CD14-positive monocyte (primary cell): ENCODE measurements around the gene CPNE2. TPM values are rescaled to one million over a fixed set of nuclear protein-coding genes. Genes with fewer than 3 reads are reported as not detected.

Experiments
- DNase-seq, 3 donors: peaks; one replicate each; pipeline ENCODE4 v3.0.0-alpha.2; 2011 to 2022
- H2AFZ ChIP-seq: 2 replicates; pipeline ENCODE4 v1.6.0; 2012; ENCODE audit warnings: mild to moderate bottlenecking, low read depth, low read length, inconsistent platforms; ENCODE audit not compliant: insufficient read depth, poor library complexity, severe bottlenecking
- H3K27ac ChIP-seq, 2 donors: 1 replicate in 1 of 2; 2 replicates in 1 of 2; pipeline ENCODE4 v1.5.1; 2012 to 2013; ENCODE audit warnings: low read length in 2 of 2, control low read depth in 1 of 2, inconsistent platforms in 1 of 2, low read depth in 1 of 2, mild to moderate bottlenecking in 1 of 2
- H3K27me3 ChIP-seq, 2 donors: one replicate each; pipeline versions ENCODE4 v1.6.0 to v1.6.1; 2011 to 2013; ENCODE audit warnings: low read length in 2 of 2; ENCODE audit not compliant: control insufficient read depth in 2 of 2, insufficient read depth in 2 of 2
- H3K36me3 ChIP-seq, 2 donors: replicated peaks in 1 of 2; 1 replicate in 1 of 2; 2 replicates in 1 of 2; pipeline versions ENCODE4 v1.5.1 to v1.6.1; 2012 to 2013; ENCODE audit warnings: low read length in 2 of 2, control low read depth in 1 of 2, inconsistent platforms in 1 of 2, mild to moderate bottlenecking in 1 of 2; ENCODE audit not compliant: insufficient read depth in 2 of 2, control insufficient read depth in 1 of 2
- H3K4me1 ChIP-seq, 2 donors: 1 replicate in 1 of 2; 2 replicates in 1 of 2; pipeline versions ENCODE4 v1.5.1 to v1.6.1; 2012 to 2013; ENCODE audit warnings: low read length in 2 of 2, control low read depth in 1 of 2, inconsistent platforms in 1 of 2, mild to moderate bottlenecking in 1 of 2, moderate library complexity in 1 of 2; ENCODE audit not compliant: insufficient read depth in 2 of 2, control insufficient read depth in 1 of 2
- H3K4me2 ChIP-seq: replicated peaks from 2 replicates; pipeline ENCODE3; 2012; ENCODE audit warnings: low read length, moderate library complexity, mild to moderate bottlenecking; ENCODE audit not compliant: poor library complexity, severe bottlenecking; ENCODE audit errors: extremely low read depth
- H3K4me3 ChIP-seq, 3 experiments: fragments of 200-600 bp in 1 of 3; sonication (generic) in 1 of 3; replicated peaks in 1 of 3; 1 replicate in 2 of 3; 2 replicates in 1 of 3; pipeline ENCODE4 v1.5.1; 2011 to 2013; ENCODE audit warnings: low read length in 3 of 3, mild to moderate bottlenecking in 3 of 3, control low read depth in 2 of 3, low read depth in 2 of 3, inconsistent platforms in 1 of 3, moderate library complexity in 1 of 3
- H3K79me2 ChIP-seq: 2 replicates; pipeline ENCODE4 v1.6.0; 2012; ENCODE audit warnings: mild to moderate bottlenecking, control low read depth, inconsistent platforms, low read length, moderate library complexity; ENCODE audit not compliant: insufficient read depth
- H3K9ac ChIP-seq: 2 replicates; pipeline ENCODE4 v1.6.0; 2017; ENCODE audit warnings: low read length, mild to moderate bottlenecking; ENCODE audit not compliant: insufficient read depth, poor library complexity, severe bottlenecking
- H3K9me3 ChIP-seq, 2 donors: replicated peaks in 1 of 2; 1 replicate in 1 of 2; 2 replicates in 1 of 2; pipeline versions ENCODE4 v1.5.1 to v1.6.1; 2012 to 2013; ENCODE audit warnings: low read length in 2 of 2, control low read depth in 1 of 2; ENCODE audit not compliant: control insufficient read depth in 1 of 2, insufficient read depth in 1 of 2
- H4K20me1 ChIP-seq: 2 replicates; pipeline ENCODE4 v1.6.0; 2012; ENCODE audit warnings: mild to moderate bottlenecking, low read length, control low read depth, moderate library complexity; ENCODE audit not compliant: insufficient read depth
- H3K27ac Mint-ChIP-seq, 7 donors: one replicate each; pipeline ENCODE4 v1.8.0; 2020; ENCODE audit warnings: mild to moderate bottlenecking in 7 of 7, mixed read lengths in 7 of 7, moderate library complexity in 6 of 7, inconsistent platforms in 2 of 7
- H3K27me3 Mint-ChIP-seq, 3 donors: one replicate each; pipeline ENCODE4 v1.8.0; 2021 to 2022; ENCODE audit warnings: low read depth in 3 of 3, mild to moderate bottlenecking in 3 of 3, mixed read lengths in 3 of 3, moderate library complexity in 3 of 3, inconsistent platforms in 1 of 3
- H3K36me3 Mint-ChIP-seq, 2 donors: one replicate each; pipeline ENCODE4 v1.8.0; 2020; ENCODE audit warnings: mixed read lengths in 2 of 2, inconsistent platforms in 1 of 2, mild to moderate bottlenecking in 1 of 2
- H3K4me1 Mint-ChIP-seq: one replicate; pipeline ENCODE4 v1.8.0; 2020; ENCODE audit warnings: mild to moderate bottlenecking, mixed read lengths
- H3K4me3 Mint-ChIP-seq, 2 donors: one replicate each; pipeline ENCODE4 v1.8.0; 2020; ENCODE audit warnings: mild to moderate bottlenecking in 2 of 2, mixed read lengths in 2 of 2, moderate library complexity in 1 of 2
- H3K9me3 Mint-ChIP-seq, 7 donors: one replicate each; pipeline ENCODE4 v1.8.0; 2020 to 2022; ENCODE audit warnings: mixed read lengths in 7 of 7, mild to moderate bottlenecking in 6 of 7, moderate library complexity in 6 of 7, inconsistent platforms in 2 of 7
- WGBS: methylation state at CpG from one replicate; pipeline ENCODE4 v1.1.5; 2013; ENCODE audit warnings: missing lambda C conversion rate; ENCODE audit not compliant: insufficient coverage; 5-methylcytosine and 5-hydroxymethylcytosine counted together
- intact Hi-C, 2 donors: fragments of 100-400 bp; cut with micrococcal nuclease; formaldehyde crosslinking; loops; one replicate each; pipeline versions ENCODE4 v1.15.0 to v1.15.1; 2023
- polyA plus RNA-seq, 3 donors: library from polyadenylated mRNA; depleted of rRNA in 1 of 3; unstranded in 2 of 3; stranded (reverse) in 1 of 3; fragments of 300-500 nt in 2 of 3; fragments of >200 nt in 1 of 3; fragmentation: Illumina TruSeq in 2 of 3; gene quantifications; 1 replicate in 2 of 3; 2 replicates in 1 of 3; pipeline ENCODE4 v1.2.3, GENCODE V29; 2012 to 2021
- TF ChIP-seq, protein P1 (sequence below): fragments of 200-600 bp; IDR thresholded peaks from one replicate; pipeline ENCODE4 v1.8.0; 2022; ENCODE audit warnings: antibody characterized with exemption, mild to moderate bottlenecking

The CPNE2 gene
- polyA plus RNA-seq, 3 donors, result 18.3 to 68.8 (median 23.9) TPM

DNA sequence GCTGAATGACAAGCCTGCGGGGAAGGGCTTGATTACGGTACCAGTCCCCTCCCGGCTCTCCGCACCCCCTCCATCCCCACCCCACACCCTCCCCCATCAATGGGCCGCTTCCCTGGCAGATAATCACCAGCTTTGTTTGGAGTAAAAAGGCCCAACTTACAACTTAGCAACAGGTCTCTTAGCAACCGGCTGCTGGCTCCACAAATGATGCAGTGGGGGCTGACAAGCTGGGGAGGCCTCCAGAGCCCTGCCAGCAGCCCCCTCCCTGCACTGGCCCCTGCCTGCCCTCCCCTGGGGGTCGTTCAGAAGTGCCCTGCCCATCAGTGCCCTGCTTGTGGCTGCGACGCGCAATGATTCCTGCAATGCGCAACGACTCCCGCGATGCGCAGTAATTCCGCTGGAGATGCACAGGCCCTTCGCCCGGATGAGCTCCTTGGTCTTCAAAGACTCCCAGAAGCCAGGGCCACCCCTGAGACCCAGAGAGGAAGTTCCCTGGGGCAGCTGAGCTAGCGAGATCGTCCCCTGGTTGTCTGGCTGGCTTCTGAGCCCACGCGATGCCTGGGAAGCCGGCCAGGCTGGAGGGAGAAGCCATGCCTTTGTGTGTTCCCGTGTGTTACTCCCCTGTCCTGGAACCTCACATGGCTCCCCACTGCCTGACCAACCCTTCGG lies 23.3 kb downstream of the CPNE2 start:
- 87% methylated on average over 23 of the region's 25 CpGs for WGBS
- Histone ChIP-seq H3K4me1 (no peaks in the 10 kb centered on the region), H3K27ac (no peak overlapping the region)

GRCh38 chr16:57118461-57119084 lies 26.2 kb downstream of the CPNE2 start:
- TF ChIP-seq, protein P1, sequence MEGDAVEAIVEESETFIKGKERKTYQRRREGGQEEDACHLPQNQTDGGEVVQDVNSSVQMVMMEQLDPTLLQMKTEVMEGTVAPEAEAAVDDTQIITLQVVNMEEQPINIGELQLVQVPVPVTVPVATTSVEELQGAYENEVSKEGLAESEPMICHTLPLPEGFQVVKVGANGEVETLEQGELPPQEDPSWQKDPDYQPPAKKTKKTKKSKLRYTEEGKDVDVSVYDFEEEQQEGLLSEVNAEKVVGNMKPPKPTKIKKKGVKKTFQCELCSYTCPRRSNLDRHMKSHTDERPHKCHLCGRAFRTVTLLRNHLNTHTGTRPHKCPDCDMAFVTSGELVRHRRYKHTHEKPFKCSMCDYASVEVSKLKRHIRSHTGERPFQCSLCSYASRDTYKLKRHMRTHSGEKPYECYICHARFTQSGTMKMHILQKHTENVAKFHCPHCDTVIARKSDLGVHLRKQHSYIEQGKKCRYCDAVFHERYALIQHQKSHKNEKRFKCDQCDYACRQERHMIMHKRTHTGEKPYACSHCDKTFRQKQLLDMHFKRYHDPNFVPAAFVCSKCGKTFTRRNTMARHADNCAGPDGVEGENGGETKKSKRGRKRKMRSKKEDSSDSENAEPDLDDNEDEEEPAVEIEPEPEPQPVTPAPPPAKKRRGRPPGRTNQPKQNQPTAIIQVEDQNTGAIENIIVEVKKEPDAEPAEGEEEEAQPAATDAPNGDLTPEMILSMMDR, result no peak
- intact Hi-C loops, result no loop called here
- Histone ChIP-seq H3K4me3 (no peak overlapping the region), H2AFZ (no peak overlapping the region), H4K20me1 (no peaks in the 10 kb centered on the region), H3K36me3 (peaks cover 82 to 95% of the 10 kb centered on the region in 2 donors), H3K4me2 (no peak overlapping the region), H3K27ac (no peak overlapping the region), H3K4me1 (peaks cover 5% of the 10 kb centered on the region in 2 donors), H3K9ac (no peak overlapping the region), H3K27me3 (no peaks in the 10 kb centered on the region), H3K9me3 (no peaks in the 10 kb centered on the region), H3K79me2 (no peaks in the 10 kb centered on the region)
- H3K36me3 Mint-ChIP-seq, result peaks cover 72 to 94% of the 10 kb centered on the region in 2 donors
- peaks cover 0 to 2% (median 1%) of the 10 kb centered on the region in 3 donors for H3K27me3 Mint-ChIP-seq
- DNase-seq, result no peak
- H3K9me3 Mint-ChIP-seq, result no peaks in the 10 kb centered on the region
- H3K4me1 Mint-ChIP-seq, result peaks cover 8% of the 10 kb centered on the region
- 100% methylated on average over 1 of the region's 2 CpGs for WGBS
- no peak overlapping the region for H3K4me3 Mint-ChIP-seq
- peak overlapping the region in 2 of 7 donors; percentile 18 to 83 for H3K27ac Mint-ChIP-seq

More for the DNA sequence above, 23.3 kb downstream of the CPNE2 start:
- peaks cover under 1% of the 10 kb centered on the region for H4K20me1 ChIP-seq
- H3K27ac Mint-ChIP-seq, result peak overlapping the region in 4 of 7 donors; percentile 25 to 56 (median 36)
- no peak overlapping the region for H3K4me3 Mint-ChIP-seq
- peaks cover 75 to 91% of the 10 kb centered on the region in 2 donors for H3K36me3 ChIP-seq
- H3K9me3 ChIP-seq, result no peaks in the 10 kb centered on the region
- TF ChIP-seq, protein P1, result no peak
- no peaks in the 10 kb centered on the region for H3K4me1 Mint-ChIP-seq
- peaks cover 12% of the 10 kb centered on the region for H3K79me2 ChIP-seq
- H3K36me3 Mint-ChIP-seq, result peaks cover 60 to 90% of the 10 kb centered on the region in 2 donors
- no peak for DNase-seq
- no peaks in the 10 kb centered on the region for H3K9me3 Mint-ChIP-seq
- H3K9ac ChIP-seq, result no peak overlapping the region
- H3K27me3 Mint-ChIP-seq, result peaks cover 0 to 2% (median 0%) of the 10 kb centered on the region in 3 donors
- H3K4me3 ChIP-seq, result no peak overlapping the region
- no peaks in the 10 kb centered on the region for H3K27me3 ChIP-seq
- no peak overlapping the region for H2AFZ ChIP-seq
- intact Hi-C loops, result no loop called here
- H3K4me2 ChIP-seq, result no peak overlapping the region
